HEK293 (cell line): Measurements from ENCODE around the gene TBC1D9B.

Experiments
- CTCF ChIA-PET: fragments of 350-600 bp; formaldehyde crosslinking; extraction: SDS; loops from one replicate; lab custom pipeline; 2021; ENCODE audit warnings: antibody characterized with exemption; lab: Yijun Ruan, JAX
- POLR2A ChIA-PET: fragments of 300-600 bp; formaldehyde crosslinking; extraction: SDS; loops from one replicate; lab custom pipeline; 2020; ENCODE audit warnings: antibody characterized with exemption, inconsistent platforms; lab: Yijun Ruan, JAX
- H3K27ac ChIP-seq: fragments of 200-500 bp; sonication (Bioruptor generic); 2 replicates; pipeline ENCODE4 v1.5.1; 2014; ENCODE audit warnings: low read depth, low read length, control low read depth, inconsistent platforms; ENCODE audit errors: extremely low read depth
- H3K36me3 ChIP-seq, 2 experiments: fragments of 200-500 bp in 1 of 2; sonication (Bioruptor generic) in 1 of 2; 1 replicate in 1 of 2; 2 replicates in 1 of 2; pipeline ENCODE4 v1.5.1; 2014 to 2017; ENCODE audit warnings: inconsistent platforms in 2 of 2, low read length in 2 of 2; ENCODE audit not compliant: control insufficient read depth in 2 of 2, insufficient read depth in 1 of 2
- H3K4me1 ChIP-seq: fragments of 200-500 bp; sonication (Bioruptor generic); 2 replicates; pipeline ENCODE4 v1.5.1; 2014; ENCODE audit warnings: mild to moderate bottlenecking, low read length, inconsistent platforms; ENCODE audit not compliant: control insufficient read depth, insufficient read depth
- H3K4me3 ChIP-seq: 2 replicates; pipeline ENCODE4 v1.5.1; 2011; ENCODE audit warnings: low read depth, mild to moderate bottlenecking, control low read depth, low read length, moderate library complexity
- H3K9me3 ChIP-seq: fragments of 200-500 bp; sonication (Bioruptor generic); 2 replicates; pipeline ENCODE4 v1.5.1; 2014; ENCODE audit warnings: low read depth, low read length, inconsistent platforms; ENCODE audit not compliant: control insufficient read depth, insufficient read depth
- BCL11B ChIP-seq: fragments of 450-650 bp; formaldehyde crosslinking; IDR thresholded peaks from 2 replicates; pipeline ENCODE4 v1.5.1; 2016; ENCODE audit warnings: low read depth, missing biosample characterization, missing genetic modification characterization
- GLI2 ChIP-seq: fragments of 450-650 bp; formaldehyde crosslinking; IDR thresholded peaks from 2 replicates; pipeline ENCODE4; 2017; ENCODE audit warnings: missing biosample characterization, missing genetic modification characterization, low read depth, borderline replicate concordance
- GLIS2 ChIP-seq: fragments of 450-650 bp; formaldehyde crosslinking; IDR thresholded peaks from 2 replicates; pipeline ENCODE4 v1.5.1; 2016; ENCODE audit warnings: missing biosample characterization, missing genetic modification characterization
- IKZF3 ChIP-seq: fragments of 450-650 bp; IDR thresholded peaks from 2 replicates; pipeline ENCODE4 v1.5.0; 2018; ENCODE audit warnings: missing biosample characterization, mild to moderate bottlenecking, missing genetic modification characterization, moderate library complexity
- SCRT2 ChIP-seq: fragments of 450-650 bp; formaldehyde crosslinking; IDR thresholded peaks from 2 replicates; pipeline ENCODE4 v1.5.1; 2016; ENCODE audit warnings: missing biosample characterization, missing genetic modification characterization
- SP2 ChIP-seq: fragments of 450-650 bp; formaldehyde crosslinking; IDR thresholded peaks from 2 replicates; pipeline ENCODE4 v1.5.1; 2016; ENCODE audit warnings: missing biosample characterization, missing genetic modification characterization
- SP3 ChIP-seq: fragments of 450-650 bp; formaldehyde crosslinking; IDR thresholded peaks from 2 replicates; pipeline ENCODE4 v1.5.1; 2016; ENCODE audit warnings: missing biosample characterization, missing genetic modification characterization
- ZBTB20 ChIP-seq: fragments of 450-650 bp; formaldehyde crosslinking; IDR thresholded peaks from 2 replicates; pipeline ENCODE4 v1.5.1; 2016; ENCODE audit warnings: missing biosample characterization, missing genetic modification characterization
- ZBTB8A ChIP-seq: fragments of 450-650 bp; formaldehyde crosslinking; IDR thresholded peaks from 2 replicates; pipeline ENCODE4 v1.5.1; 2016; ENCODE audit warnings: missing biosample characterization, missing genetic modification characterization
- ZEB2 ChIP-seq: fragments of 450-650 bp; formaldehyde crosslinking; IDR thresholded peaks from 2 replicates; pipeline ENCODE4 v1.5.1; 2016; ENCODE audit warnings: missing biosample characterization, missing genetic modification characterization
- ZFP3 ChIP-seq: fragments of 450-650 bp; formaldehyde crosslinking; IDR thresholded peaks from 2 replicates; pipeline ENCODE4 v1.5.1; 2016; ENCODE audit warnings: low read depth, missing biosample characterization, missing genetic modification characterization
- ZNF155 ChIP-seq: fragments of 450-650 bp; formaldehyde crosslinking; IDR thresholded peaks from 2 replicates; pipeline ENCODE4 v1.5.1; 2016; ENCODE audit warnings: missing biosample characterization, missing genetic modification characterization
- ZNF19 ChIP-seq: fragments of 450-650 bp; formaldehyde crosslinking; IDR thresholded peaks from 2 replicates; pipeline ENCODE4; 2016; ENCODE audit warnings: missing biosample characterization, missing genetic modification characterization, low read depth
- ZNF292 ChIP-seq: fragments of 450-650 bp; formaldehyde crosslinking; IDR thresholded peaks from 2 replicates; pipeline ENCODE4 v1.5.1; 2016; ENCODE audit warnings: low read depth, missing biosample characterization, missing genetic modification characterization, borderline replicate concordance
- ZNF423 ChIP-seq: fragments of 450-650 bp; formaldehyde crosslinking; IDR thresholded peaks from 2 replicates; pipeline ENCODE4 v1.5.1; 2016; ENCODE audit warnings: missing biosample characterization, missing genetic modification characterization
- ZNF473 ChIP-seq: fragments of 450-650 bp; formaldehyde crosslinking; IDR thresholded peaks from 2 replicates; pipeline ENCODE4 v1.5.1; 2017; ENCODE audit warnings: missing biosample characterization, missing genetic modification characterization
- ZNF660 ChIP-seq: fragments of 450-650 bp; IDR thresholded peaks from 2 replicates; pipeline ENCODE4 v1.5.1; 2018; ENCODE audit warnings: missing biosample characterization, mild to moderate bottlenecking, missing genetic modification characterization
- ZNF776 ChIP-seq: fragments of 450-650 bp; formaldehyde crosslinking; IDR thresholded peaks from 2 replicates; pipeline ENCODE4 v1.5.0; 2017; ENCODE audit warnings: missing biosample characterization, missing genetic modification characterization, borderline replicate concordance
- TF ChIP-seq, protein P1 (sequence below): fragments of 450-650 bp; formaldehyde crosslinking; IDR thresholded peaks from 2 replicates; pipeline ENCODE4 v1.5.0; 2017; ENCODE audit warnings: missing biosample characterization, missing genetic modification characterization, borderline replicate concordance
- TF ChIP-seq, protein P2 (sequence below): fragments of 450-650 bp; formaldehyde crosslinking; IDR thresholded peaks from 2 replicates; pipeline ENCODE4 v1.5.1; 2016; ENCODE audit warnings: missing biosample characterization, missing genetic modification characterization, borderline replicate concordance
- TF ChIP-seq, protein P3 (sequence below): fragments of 450-650 bp; formaldehyde crosslinking; IDR thresholded peaks from 2 replicates; pipeline ENCODE4 v1.5.1; 2016; ENCODE audit warnings: missing biosample characterization, missing genetic modification characterization
- TF ChIP-seq, protein P4 (sequence below): fragments of 450-650 bp; formaldehyde crosslinking; IDR thresholded peaks from 2 replicates; pipeline ENCODE4 v1.5.1; 2016; ENCODE audit warnings: missing biosample characterization, missing genetic modification characterization, borderline replicate concordance
- TF ChIP-seq, protein P5 (sequence below): fragments of 450-650 bp; formaldehyde crosslinking; IDR thresholded peaks from 2 replicates; pipeline ENCODE4 v1.5.1; 2016; ENCODE audit warnings: missing biosample characterization, missing genetic modification characterization

The TBC1D9B gene

DNA sequence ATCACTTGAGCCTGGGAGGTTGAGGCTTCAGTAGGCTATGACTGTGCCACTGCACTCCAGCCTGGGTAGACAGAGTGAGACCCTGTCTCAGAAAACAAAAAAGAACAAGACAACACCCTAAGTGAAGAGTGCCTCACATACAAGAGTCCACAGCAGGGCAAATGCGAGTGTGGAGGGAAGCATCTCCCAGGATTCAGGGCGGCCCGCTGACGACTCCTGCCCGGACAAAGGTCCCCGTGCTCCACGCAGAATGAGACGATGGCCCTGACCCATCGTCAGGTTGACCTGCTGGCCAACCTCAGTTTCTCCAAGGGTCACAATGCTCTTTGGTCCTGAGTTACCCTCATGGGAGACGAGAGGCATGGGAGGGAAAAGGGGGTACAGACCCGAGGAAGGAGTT is 67.4 kb downstream of the TBC1D9B start:
- H3K4me3 ChIP-seq: no peak overlapping the region
- no peaks in the 10 kb centered on the region for H3K4me1 ChIP-seq
- H3K9me3 ChIP-seq: no peaks in the 10 kb centered on the region
- ChIA-PET CTCF (no interaction called here), POLR2A (interaction anchor here (1.2 kb wide), 1 partner anchor 10 kb away, joined by 4 read pairs; no protein-coding TSS in a partner anchor)
- no peak overlapping the region for H3K27ac ChIP-seq
- TF ChIP-seq GLIS2 (tag by site-specific recombination): no peak
- TF ChIP-seq ZNF292: no peak
- no peak for TF ChIP-seq ZBTB20 (tag by site-specific recombination)
- no peak for TF ChIP-seq IKZF3 (tag by site-specific recombination)
- no peak for TF ChIP-seq ZEB2 (tag by site-specific recombination)
- TF ChIP-seq, protein P1, sequence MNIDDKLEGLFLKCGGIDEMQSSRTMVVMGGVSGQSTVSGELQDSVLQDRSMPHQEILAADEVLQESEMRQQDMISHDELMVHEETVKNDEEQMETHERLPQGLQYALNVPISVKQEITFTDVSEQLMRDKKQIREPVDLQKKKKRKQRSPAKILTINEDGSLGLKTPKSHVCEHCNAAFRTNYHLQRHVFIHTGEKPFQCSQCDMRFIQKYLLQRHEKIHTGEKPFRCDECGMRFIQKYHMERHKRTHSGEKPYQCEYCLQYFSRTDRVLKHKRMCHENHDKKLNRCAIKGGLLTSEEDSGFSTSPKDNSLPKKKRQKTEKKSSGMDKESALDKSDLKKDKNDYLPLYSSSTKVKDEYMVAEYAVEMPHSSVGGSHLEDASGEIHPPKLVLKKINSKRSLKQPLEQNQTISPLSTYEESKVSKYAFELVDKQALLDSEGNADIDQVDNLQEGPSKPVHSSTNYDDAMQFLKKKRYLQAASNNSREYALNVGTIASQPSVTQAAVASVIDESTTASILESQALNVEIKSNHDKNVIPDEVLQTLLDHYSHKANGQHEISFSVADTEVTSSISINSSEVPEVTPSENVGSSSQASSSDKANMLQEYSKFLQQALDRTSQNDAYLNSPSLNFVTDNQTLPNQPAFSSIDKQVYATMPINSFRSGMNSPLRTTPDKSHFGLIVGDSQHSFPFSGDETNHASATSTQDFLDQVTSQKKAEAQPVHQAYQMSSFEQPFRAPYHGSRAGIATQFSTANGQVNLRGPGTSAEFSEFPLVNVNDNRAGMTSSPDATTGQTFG (tag by site-specific recombination): no peak
- TF ChIP-seq ZNF19 (tag by site-specific recombination): no peak
- no peak for TF ChIP-seq ZBTB8A (tag by site-specific recombination)
- TF ChIP-seq SP3 (tag by site-specific recombination): no peak
- TF ChIP-seq ZFP3: no peak
- no peak for TF ChIP-seq GLI2 (tag by site-specific recombination)
- TF ChIP-seq ZNF155: no peak
- no peak for TF ChIP-seq SP2 (tag by site-specific recombination)
- TF ChIP-seq, protein P2, sequence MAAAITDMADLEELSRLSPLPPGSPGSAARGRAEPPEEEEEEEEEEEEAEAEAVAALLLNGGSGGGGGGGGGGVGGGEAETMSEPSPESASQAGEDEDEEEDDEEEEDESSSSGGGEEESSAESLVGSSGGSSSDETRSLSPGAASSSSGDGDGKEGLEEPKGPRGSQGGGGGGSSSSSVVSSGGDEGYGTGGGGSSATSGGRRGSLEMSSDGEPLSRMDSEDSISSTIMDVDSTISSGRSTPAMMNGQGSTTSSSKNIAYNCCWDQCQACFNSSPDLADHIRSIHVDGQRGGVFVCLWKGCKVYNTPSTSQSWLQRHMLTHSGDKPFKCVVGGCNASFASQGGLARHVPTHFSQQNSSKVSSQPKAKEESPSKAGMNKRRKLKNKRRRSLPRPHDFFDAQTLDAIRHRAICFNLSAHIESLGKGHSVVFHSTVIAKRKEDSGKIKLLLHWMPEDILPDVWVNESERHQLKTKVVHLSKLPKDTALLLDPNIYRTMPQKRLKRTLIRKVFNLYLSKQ (tag by site-specific recombination): no peak
- TF ChIP-seq, protein P3, sequence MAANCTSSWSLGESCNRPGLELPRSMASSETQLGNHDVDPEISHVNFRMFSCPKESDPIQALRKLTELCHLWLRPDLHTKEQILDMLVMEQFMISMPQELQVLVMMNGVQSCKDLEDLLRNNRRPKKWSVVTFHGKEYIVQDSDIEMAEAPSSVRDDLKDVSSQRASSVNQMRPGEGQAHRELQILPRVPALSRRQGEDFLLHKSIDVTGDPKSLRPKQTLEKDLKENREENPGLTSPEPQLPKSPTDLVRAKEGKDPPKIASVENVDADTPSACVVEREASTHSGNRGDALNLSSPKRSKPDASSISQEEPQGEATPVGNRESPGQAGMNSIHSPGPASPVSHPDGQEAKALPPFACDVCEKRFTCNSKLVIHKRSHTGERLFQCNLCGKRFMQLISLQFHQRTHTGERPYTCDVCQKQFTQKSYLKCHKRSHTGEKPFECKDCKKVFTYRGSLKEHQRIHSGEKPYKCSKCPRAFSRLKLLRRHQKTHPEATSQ (tag by site-specific recombination): no peak
- no peak for TF ChIP-seq BCL11B
- TF ChIP-seq ZNF776: no peak
- TF ChIP-seq ZNF473 (tag by site-specific recombination): no peak
- H3K36me3 ChIP-seq: peaks cover 0 to 69% of the 10 kb centered on the region in 2 experiments

DNA sequence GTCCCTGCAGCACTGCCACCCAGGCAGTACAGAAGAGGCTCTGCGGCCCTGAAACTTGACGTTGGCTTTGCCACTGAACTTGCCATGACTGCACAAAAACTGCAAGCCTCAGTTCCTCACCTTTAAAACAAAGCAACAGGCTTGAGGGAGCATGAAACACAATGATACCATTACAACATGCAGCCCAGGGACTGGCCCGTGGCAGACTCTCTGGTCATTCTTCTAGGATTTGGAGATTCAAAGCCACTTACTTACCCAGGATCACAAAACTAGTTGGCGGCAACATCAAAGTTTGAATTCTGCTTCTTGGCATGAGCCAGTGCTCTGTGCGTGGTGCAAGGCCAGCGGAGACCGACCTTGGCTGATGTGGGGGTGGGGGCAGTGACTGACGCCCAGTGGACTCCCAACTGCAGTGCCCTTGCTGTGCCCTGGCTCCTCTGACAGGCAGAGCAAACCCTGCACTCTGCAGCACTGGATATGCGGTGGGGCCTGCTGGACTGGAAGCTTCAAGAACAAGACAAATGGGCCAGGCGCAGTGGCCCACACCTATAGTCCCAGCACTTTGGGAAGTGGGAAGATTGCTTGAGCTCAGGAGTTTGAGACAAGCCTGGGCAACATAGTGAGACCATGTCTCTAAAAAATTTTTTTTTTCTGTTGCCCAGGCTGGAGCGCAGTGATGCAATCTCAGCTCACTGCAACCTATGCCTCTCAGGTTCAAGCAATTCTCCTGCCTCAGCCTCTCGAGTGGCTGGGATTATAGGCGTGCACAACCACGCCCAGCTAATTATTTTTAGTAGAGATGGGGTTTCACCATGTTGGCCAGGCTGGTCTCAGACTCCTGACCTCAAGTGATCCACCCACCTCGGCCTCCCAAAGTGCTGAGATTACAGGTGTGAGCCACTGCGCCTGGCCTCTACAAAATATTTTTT is 68.1 kb downstream of the TBC1D9B start:
- Histone ChIP-seq H3K4me1 (no peaks in the 10 kb centered on the region), H3K9me3 (no peaks in the 10 kb centered on the region), H3K27ac (no peak overlapping the region), H3K36me3 (peaks cover 0 to 69% of the 10 kb centered on the region in 2 experiments), H3K4me3 (no peak overlapping the region)
- POLR2A ChIA-PET: interaction anchor here (1.2 kb wide), 1 partner anchor 9 kb away, joined by 4 read pairs; no protein-coding TSS in a partner anchor
- CTCF ChIA-PET: no interaction called here
- TF ChIP-seq SCRT2 (tag by site-specific recombination) (peak; percentile 63), ZNF660 (no peak), ZNF423 (tag by site-specific recombination) (no peak)
- TF ChIP-seq, protein P4, sequence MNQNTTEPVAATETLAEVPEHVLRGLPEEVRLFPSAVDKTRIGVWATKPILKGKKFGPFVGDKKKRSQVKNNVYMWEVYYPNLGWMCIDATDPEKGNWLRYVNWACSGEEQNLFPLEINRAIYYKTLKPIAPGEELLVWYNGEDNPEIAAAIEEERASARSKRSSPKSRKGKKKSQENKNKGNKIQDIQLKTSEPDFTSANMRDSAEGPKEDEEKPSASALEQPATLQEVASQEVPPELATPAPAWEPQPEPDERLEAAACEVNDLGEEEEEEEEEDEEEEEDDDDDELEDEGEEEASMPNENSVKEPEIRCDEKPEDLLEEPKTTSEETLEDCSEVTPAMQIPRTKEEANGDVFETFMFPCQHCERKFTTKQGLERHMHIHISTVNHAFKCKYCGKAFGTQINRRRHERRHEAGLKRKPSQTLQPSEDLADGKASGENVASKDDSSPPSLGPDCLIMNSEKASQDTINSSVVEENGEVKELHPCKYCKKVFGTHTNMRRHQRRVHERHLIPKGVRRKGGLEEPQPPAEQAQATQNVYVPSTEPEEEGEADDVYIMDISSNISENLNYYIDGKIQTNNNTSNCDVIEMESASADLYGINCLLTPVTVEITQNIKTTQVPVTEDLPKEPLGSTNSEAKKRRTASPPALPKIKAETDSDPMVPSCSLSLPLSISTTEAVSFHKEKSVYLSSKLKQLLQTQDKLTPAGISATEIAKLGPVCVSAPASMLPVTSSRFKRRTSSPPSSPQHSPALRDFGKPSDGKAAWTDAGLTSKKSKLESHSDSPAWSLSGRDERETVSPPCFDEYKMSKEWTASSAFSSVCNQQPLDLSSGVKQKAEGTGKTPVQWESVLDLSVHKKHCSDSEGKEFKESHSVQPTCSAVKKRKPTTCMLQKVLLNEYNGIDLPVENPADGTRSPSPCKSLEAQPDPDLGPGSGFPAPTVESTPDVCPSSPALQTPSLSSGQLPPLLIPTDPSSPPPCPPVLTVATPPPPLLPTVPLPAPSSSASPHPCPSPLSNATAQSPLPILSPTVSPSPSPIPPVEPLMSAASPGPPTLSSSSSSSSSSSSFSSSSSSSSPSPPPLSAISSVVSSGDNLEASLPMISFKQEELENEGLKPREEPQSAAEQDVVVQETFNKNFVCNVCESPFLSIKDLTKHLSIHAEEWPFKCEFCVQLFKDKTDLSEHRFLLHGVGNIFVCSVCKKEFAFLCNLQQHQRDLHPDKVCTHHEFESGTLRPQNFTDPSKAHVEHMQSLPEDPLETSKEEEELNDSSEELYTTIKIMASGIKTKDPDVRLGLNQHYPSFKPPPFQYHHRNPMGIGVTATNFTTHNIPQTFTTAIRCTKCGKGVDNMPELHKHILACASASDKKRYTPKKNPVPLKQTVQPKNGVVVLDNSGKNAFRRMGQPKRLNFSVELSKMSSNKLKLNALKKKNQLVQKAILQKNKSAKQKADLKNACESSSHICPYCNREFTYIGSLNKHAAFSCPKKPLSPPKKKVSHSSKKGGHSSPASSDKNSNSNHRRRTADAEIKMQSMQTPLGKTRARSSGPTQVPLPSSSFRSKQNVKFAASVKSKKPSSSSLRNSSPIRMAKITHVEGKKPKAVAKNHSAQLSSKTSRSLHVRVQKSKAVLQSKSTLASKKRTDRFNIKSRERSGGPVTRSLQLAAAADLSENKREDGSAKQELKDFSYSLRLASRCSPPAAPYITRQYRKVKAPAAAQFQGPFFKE: no peak
- TF ChIP-seq, protein P5, sequence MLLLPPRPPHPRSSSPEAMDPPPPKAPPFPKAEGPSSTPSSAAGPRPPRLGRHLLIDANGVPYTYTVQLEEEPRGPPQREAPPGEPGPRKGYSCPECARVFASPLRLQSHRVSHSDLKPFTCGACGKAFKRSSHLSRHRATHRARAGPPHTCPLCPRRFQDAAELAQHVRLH: no peak
